Astrocyte (in vitro differentiated cells and primary cell): ENCODE data around the gene DQX1.

Experiments used
- CTCF ChIP-seq: IDR thresholded peaks from 2 replicates; pipeline ENCODE4 v1.5.1; 2011; ENCODE audit warnings: low read depth, mild to moderate bottlenecking, inconsistent platforms, low read length, moderate library complexity; ENCODE audit not compliant: insufficient read depth
- EZH2 ChIP-seq: IDR thresholded peaks from 2 replicates; pipeline ENCODE4 v1.6.1; 2012; ENCODE audit warnings: mild to moderate bottlenecking, low read length, inconsistent platforms; ENCODE audit not compliant: insufficient read depth

DNA sequence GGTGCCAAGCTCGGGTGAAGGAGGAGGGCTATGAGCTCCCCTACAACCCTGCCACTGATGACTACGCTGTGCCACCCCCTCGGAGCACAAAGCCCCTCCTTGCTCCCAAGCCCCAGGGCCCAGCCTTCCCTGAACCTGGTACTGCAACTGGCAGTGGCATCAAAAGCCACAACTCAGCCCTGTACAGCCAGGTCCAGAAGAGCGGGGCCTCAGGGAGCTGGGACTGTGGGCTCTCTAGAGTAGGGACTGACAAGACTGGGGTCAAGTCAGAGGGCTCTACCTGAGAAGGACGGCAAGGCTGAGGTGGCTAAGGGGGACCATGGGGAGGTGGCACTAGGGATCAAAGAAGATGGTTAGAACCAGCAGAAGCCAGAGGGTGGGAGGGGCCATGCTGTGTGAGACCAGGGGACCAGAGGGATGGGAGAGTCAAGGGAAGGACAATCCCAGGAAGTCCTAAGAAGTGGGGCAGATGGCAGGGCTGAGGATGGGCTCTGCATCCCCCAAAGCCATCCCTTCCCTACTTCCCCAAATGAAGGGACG lies 30.9 kb upstream of the DQX1 start:
- TF ChIP-seq CTCF (no peak), EZH2 (no peak)
